SK-N-SH (cell line): Measurements from ENCODE around the gene PCSK7. TPM values are rescaled to one million over a fixed set of nuclear protein-coding genes. Genes with fewer than 3 reads are reported as not detected.
A peak's percentile ranks its signal among the peaks of the same experiment; 100 is the strongest.

ENCODE experiments used
- CTCF ChIA-PET: fragments of 300-600, 350-600 bp; formaldehyde crosslinking; extraction: SDS; loops from one replicate; lab custom pipeline; 2021; lab: Yijun Ruan, JAX
- POLR2A ChIA-PET: fragments of 350-600 bp; sonication (Branson Sonifier 250); formaldehyde crosslinking; extraction: SDS; loops from one replicate; lab custom pipeline; 2020; ENCODE audit warnings: antibody characterized with exemption, inconsistent platforms; lab: Yijun Ruan, JAX
- DNase-seq: peaks from one replicate; pipeline ENCODE4 v3.0.0; 2012
- H2AFZ ChIP-seq: fragments of 200-600 bp; sonication (generic); 2 replicates; pipeline ENCODE4 v1.8.1; 2016; ENCODE audit warnings: antibody characterized with exemption, mild to moderate bottlenecking, low read depth
- H3F3A ChIP-seq: fragments of 200-600 bp; sonication (generic); replicated peaks from 2 replicates; pipeline ENCODE3; 2016; ENCODE audit warnings: antibody characterized with exemption, mild to moderate bottlenecking; ENCODE audit not compliant: insufficient read depth
- H3K27ac ChIP-seq, 2 experiments: fragments of 200-500 bp in 1 of 2; fragments of 200-600 bp in 1 of 2; sonication (Bioruptor generic) in 1 of 2; sonication (generic), shearing (Covaris generic) in 1 of 2; 2 replicates each; pipeline versions ENCODE4 v1.5.1 to v1.6.1; 2014 to 2016; ENCODE audit warnings: low read depth in 2 of 2, inconsistent platforms in 1 of 2, low read length in 1 of 2, mild to moderate bottlenecking in 1 of 2, mixed read lengths in 1 of 2
- H3K27me3 ChIP-seq: fragments of 200-600 bp; sonication (generic), shearing (Covaris generic); 2 replicates; pipeline ENCODE4 v1.6.1; 2016; ENCODE audit warnings: mixed run types; ENCODE audit not compliant: insufficient read depth
- H3K36me3 ChIP-seq, 2 experiments: fragments of 200-500 bp in 1 of 2; fragments of 200-600 bp in 1 of 2; sonication (Bioruptor generic) in 1 of 2; sonication (generic) in 1 of 2; replicated peaks in 1 of 2; 2 replicates each; pipeline versions ENCODE3 to v1.5.1; 2014 to 2016; ENCODE audit warnings: low read length in 1 of 2, mild to moderate bottlenecking in 1 of 2; ENCODE audit not compliant: insufficient read depth in 2 of 2, control insufficient read depth in 1 of 2
- H3K4me1 ChIP-seq, 2 experiments: fragments of 200-500 bp in 1 of 2; fragments of 200-600 bp in 1 of 2; sonication (Bioruptor generic) in 1 of 2; sonication (generic), shearing (Covaris generic) in 1 of 2; 2 replicates each; pipeline versions ENCODE4 v1.5.1 to v1.6.1; 2014 to 2016; ENCODE audit warnings: low read depth in 1 of 2, low read length in 1 of 2, mixed run types in 1 of 2; ENCODE audit not compliant: insufficient read depth in 2 of 2, control insufficient read depth in 1 of 2
- H3K4me2 ChIP-seq: fragments of 200-600 bp; sonication (generic), shearing (Covaris generic); 2 replicates; pipeline ENCODE4 v1.6.1; 2017; ENCODE audit warnings: mixed run types
- H3K4me3 ChIP-seq, 2 experiments: fragments of 200-500 bp in 1 of 2; fragments of 200-600 bp in 1 of 2; sonication (Bioruptor generic) in 1 of 2; sonication (generic), shearing (Covaris generic) in 1 of 2; 2 replicates each; pipeline versions ENCODE4 v1.5.1 to v1.8.1; 2014 to 2016; ENCODE audit warnings: low read depth in 2 of 2, inconsistent platforms in 1 of 2, low read length in 1 of 2, mild to moderate bottlenecking in 1 of 2, mixed read lengths in 1 of 2, moderate library complexity in 1 of 2
- H3K79me2 ChIP-seq: fragments of 200-600 bp; sonication (generic); 2 replicates; pipeline ENCODE4 v1.8.1; 2017; ENCODE audit warnings: mild to moderate bottlenecking; ENCODE audit not compliant: insufficient read depth
- H3K9ac ChIP-seq: fragments of 200-600 bp; sonication (generic); 2 replicates; pipeline ENCODE4 v1.6.1; 2017; ENCODE audit warnings: mixed run types
- H3K9me2 ChIP-seq: fragments of 200-600 bp; sonication (generic); 2 replicates; pipeline ENCODE4 v1.6.1; 2017; ENCODE audit warnings: mixed run types
- H3K9me3 ChIP-seq: fragments of 200-600 bp; sonication (generic); 2 replicates; pipeline ENCODE4 v1.6.1; 2017; ENCODE audit warnings: mixed run types, mild to moderate bottlenecking, moderate library complexity
- H4K20me1 ChIP-seq: fragments of 200-600 bp; sonication (generic); 2 replicates; pipeline ENCODE4 v1.6.1; 2017; ENCODE audit warnings: mild to moderate bottlenecking, mixed run types; ENCODE audit not compliant: insufficient read depth
- CHD2 ChIP-seq: fragments of 150-350 bp; IDR thresholded peaks from 2 replicates; pipeline ENCODE4 v1.6.1; 2018; ENCODE audit warnings: low read length; ENCODE audit not compliant: partially characterized antibody
- CTCF ChIP-seq: fragments of 200-600 bp; sonication (generic); IDR thresholded peaks from 2 replicates; pipeline ENCODE4 v1.6.1; 2017; ENCODE audit warnings: antibody characterized with exemption, mild to moderate bottlenecking, moderate library complexity
- ELF1 ChIP-seq: IDR thresholded peaks from 2 replicates; pipeline ENCODE4 v1.4.0; 2012
- EP300 ChIP-seq, 2 experiments: IDR thresholded peaks; 2 replicates each; pipeline versions ENCODE4 v1.4.0 to v1.6.1; 2012; ENCODE audit warnings: borderline replicate concordance in 1 of 2, low read depth in 1 of 2, low read length in 1 of 2
- GATA2 ChIP-seq: sonication (generic); formaldehyde crosslinking; IDR thresholded peaks from 2 replicates; pipeline ENCODE4 v1.5.0; 2020; ENCODE audit warnings: mild to moderate bottlenecking, missing genetic modification reagents
- JUND ChIP-seq: IDR thresholded peaks from 2 replicates; pipeline ENCODE4 v1.4.0; 2012
- MEF2A ChIP-seq: IDR thresholded peaks from 2 replicates; pipeline ENCODE4 v1.4.0; 2012; ENCODE audit warnings: low read depth, borderline replicate concordance
- MXI1 ChIP-seq: IDR thresholded peaks from 2 replicates; pipeline ENCODE4 v1.6.1; 2012; ENCODE audit warnings: mild to moderate bottlenecking, low read depth, low read length, improper control_type of control experiment
- NFIC ChIP-seq: IDR thresholded peaks from 2 replicates; pipeline ENCODE4 v1.4.0; 2012; ENCODE audit warnings: borderline replicate concordance
- POLR2AphosphoS5 ChIP-seq: IDR thresholded peaks from 2 replicates; pipeline ENCODE4 v1.6.1; 2012; ENCODE audit warnings: low read depth, low read length
- RAD21 ChIP-seq: IDR thresholded peaks from 2 replicates; pipeline ENCODE4 v1.6.1; 2012; ENCODE audit warnings: mild to moderate bottlenecking, low read length
- RCOR1 ChIP-seq: fragments of 150-350 bp; IDR thresholded peaks from 2 replicates; pipeline ENCODE4 v1.6.1; 2017; ENCODE audit warnings: antibody characterized with exemption, low read length
- RFX5 ChIP-seq: IDR thresholded peaks from 2 replicates; pipeline ENCODE4 v1.6.1; 2012; ENCODE audit warnings: mild to moderate bottlenecking, improper control_type of control experiment, low read length
- USF2 ChIP-seq: fragments of 150-350 bp; IDR thresholded peaks from 2 replicates; pipeline ENCODE4 v1.6.1; 2017; ENCODE audit warnings: antibody characterized with exemption, low read length, low read depth, borderline replicate concordance
- WGBS: methylation state at CpG from one replicate; pipeline ENCODE4 v1.1.6; 2017; ENCODE audit warnings: low lambda C conversion rate; 5-methylcytosine and 5-hydroxymethylcytosine counted together
- polyA plus RNA-seq, 3 experiments: library from polyadenylated mRNA; depleted of rRNA; stranded (reverse); fragments of >200 nt; gene quantifications; 2 replicates each; pipeline ENCODE4 v1.2.3, GENCODE V29; 2012
- TF ChIP-seq, protein P1 (sequence below): fragments of 150-350 bp; IDR thresholded peaks from 2 replicates; pipeline ENCODE4 v1.6.1; 2016; ENCODE audit warnings: mild to moderate bottlenecking, low read depth, low read length
- TF ChIP-seq, protein P2 (sequence below): IDR thresholded peaks from 2 replicates; pipeline ENCODE4 v1.4.0; 2012; ENCODE audit warnings: low read depth, borderline replicate concordance

Gene PCSK7
- polyA plus RNA-seq, 1 of the 3 experiments (the other 2 are of a cell fraction), result 49.7 TPM

DNA sequence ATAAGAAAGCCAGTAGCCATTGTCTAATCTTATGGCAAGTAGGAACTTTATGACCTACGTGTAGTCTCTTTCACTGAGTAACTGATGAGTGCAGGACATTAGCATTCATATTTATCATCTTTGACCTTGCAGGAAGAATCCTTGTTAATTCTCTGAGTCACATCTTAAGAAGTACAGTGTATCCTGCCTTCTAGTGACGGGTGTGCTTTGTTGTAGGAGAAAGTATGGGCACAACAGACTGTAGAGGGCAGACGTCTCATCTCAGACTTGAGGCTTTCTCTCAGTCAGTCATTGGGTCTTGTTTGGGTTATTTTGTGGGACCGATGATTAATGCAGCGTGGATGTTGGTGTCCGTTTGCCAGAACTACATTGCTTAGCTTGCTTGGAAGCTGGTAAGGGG, 7.4 kb upstream of the PCSK7 start (continued):
- TF ChIP-seq MEF2A (no peak), RFX5 (no peak), NFIC (no peak), POLR2AphosphoS5 (peak; percentile 55; the same call in 1 of the 2 replicates), EP300 (IDR thresholded peaks at IDR 0.05; ENCODE audit: borderline replicate concordance in 1 of 2, low read depth in 1 of 2, low read length in 1 of 2) (no peak), JUND (peak; percentile 52), ELF1 (no peak)
- TF ChIP-seq, protein P1, sequence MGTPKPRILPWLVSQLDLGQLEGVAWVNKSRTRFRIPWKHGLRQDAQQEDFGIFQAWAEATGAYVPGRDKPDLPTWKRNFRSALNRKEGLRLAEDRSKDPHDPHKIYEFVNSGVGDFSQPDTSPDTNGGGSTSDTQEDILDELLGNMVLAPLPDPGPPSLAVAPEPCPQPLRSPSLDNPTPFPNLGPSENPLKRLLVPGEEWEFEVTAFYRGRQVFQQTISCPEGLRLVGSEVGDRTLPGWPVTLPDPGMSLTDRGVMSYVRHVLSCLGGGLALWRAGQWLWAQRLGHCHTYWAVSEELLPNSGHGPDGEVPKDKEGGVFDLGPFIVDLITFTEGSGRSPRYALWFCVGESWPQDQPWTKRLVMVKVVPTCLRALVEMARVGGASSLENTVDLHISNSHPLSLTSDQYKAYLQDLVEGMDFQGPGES, result no peak

DNA sequence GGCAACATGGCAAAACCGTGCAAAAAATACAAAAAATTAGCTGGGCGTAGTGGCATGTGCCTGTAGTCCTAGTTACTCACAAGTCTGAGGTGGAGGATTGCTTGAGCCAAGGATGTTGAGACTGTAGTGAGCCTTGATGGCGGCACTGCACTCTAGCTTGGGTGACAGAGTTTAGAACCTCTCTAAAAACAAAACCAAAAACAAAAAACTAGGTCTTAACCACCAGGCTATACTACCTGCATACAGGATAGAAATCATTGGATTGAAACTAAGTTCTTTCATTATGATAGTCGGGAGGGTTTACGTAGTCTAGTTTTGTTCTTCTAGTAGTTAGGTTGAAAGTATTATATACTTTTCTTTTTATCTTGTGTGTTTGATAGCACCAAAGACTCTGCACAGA, 6.3 kb upstream of the PCSK7 start:
- Histone ChIP-seq H3K79me2 (peaks cover 35% of the 10 kb centered on the region), H3K4me3 (no peak overlapping the region), H3K4me1 (peaks cover 8 to 9% of the 10 kb centered on the region in 2 experiments; a peak in 3 of 4 replicates)
- TF ChIP-seq RFX5 (no peak), GATA2 (CRISPR knock-in tag) (no peak), CTCF (no peak), RCOR1 (no peak), RAD21 (no peak), MEF2A (no peak), CHD2 (no peak), MXI1 (no peak), USF2 (no peak), EP300 (IDR thresholded peaks at IDR 0.05; ENCODE audit: borderline replicate concordance in 1 of 2, low read depth in 1 of 2, low read length in 1 of 2) (no peak)
- TF ChIP-seq, protein P2, sequence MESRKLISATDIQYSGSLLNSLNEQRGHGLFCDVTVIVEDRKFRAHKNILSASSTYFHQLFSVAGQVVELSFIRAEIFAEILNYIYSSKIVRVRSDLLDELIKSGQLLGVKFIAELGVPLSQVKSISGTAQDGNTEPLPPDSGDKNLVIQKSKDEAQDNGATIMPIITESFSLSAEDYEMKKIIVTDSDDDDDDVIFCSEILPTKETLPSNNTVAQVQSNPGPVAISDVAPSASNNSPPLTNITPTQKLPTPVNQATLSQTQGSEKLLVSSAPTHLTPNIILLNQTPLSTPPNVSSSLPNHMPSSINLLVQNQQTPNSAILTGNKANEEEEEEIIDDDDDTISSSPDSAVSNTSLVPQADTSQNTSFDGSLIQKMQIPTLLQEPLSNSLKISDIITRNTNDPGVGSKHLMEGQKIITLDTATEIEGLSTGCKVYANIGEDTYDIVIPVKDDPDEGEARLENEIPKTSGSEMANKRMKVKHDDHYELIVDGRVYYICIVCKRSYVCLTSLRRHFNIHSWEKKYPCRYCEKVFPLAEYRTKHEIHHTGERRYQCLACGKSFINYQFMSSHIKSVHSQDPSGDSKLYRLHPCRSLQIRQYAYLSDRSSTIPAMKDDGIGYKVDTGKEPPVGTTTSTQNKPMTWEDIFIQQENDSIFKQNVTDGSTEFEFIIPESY, result no peak
- TF ChIP-seq, all 33 proteins: peak for 0
- H3K9me3 ChIP-seq, result no peaks in the 10 kb centered on the region
- 94% methylated on average over 5 of the region's 5 CpGs for WGBS
- H3K9ac ChIP-seq, result no peak overlapping the region
- peak overlapping the region in 1 of 2 experiments; percentile 86; a peak in 2 of 4 replicates for H3K27ac ChIP-seq
- POLR2A ChIA-PET, result no interaction called here
- H3K4me2 ChIP-seq, result no peak overlapping the region
- no peaks in the 10 kb centered on the region for H3K9me2 ChIP-seq
- H3K27me3 ChIP-seq, result no peaks in the 10 kb centered on the region
- H4K20me1 ChIP-seq, result no peaks in the 10 kb centered on the region
- H3F3A ChIP-seq, result peaks cover 33% of the 10 kb centered on the region
- CTCF ChIA-PET, result no interaction called here
- DNase-seq, result no peak
- H2AFZ ChIP-seq, result no peak overlapping the region
- peaks cover 17 to 26% of the 10 kb centered on the region in 2 experiments for H3K36me3 ChIP-seq
